WTC11 (cell line): ENCODE measurements around the gene TUNAR. TPM values are rescaled to one million over a fixed set of nuclear protein-coding genes. Genes with fewer than 3 reads are reported as not detected.

Source experiments
- ATAC-seq: fragments of 200-7000 bp; cut with Tn5 transposase; 2 replicates; pipeline ENCODE4 v1.10.0; 2021; ENCODE audit warnings: mild to moderate bottlenecking, moderate library complexity
- CTCF ChIA-PET: fragments of 300-600 bp; sonication (Branson Sonifier 250); formaldehyde crosslinking; loops from one replicate; lab custom pipeline; 2021; ENCODE audit warnings: antibody characterized with exemption; lab: Charles Lee
- POLR2A ChIA-PET: fragments of 350-600 bp; sonication (Branson Sonifier 250); formaldehyde crosslinking; loops from one replicate; lab custom pipeline; 2021; ENCODE audit warnings: antibody characterized with exemption; lab: Charles Lee
- DNase-seq: peaks from one replicate; pipeline ENCODE4 v3.0.0; 2021; ENCODE audit warnings: low spot score
- H3K27ac Mint-ChIP-seq: 2 replicates; pipeline ENCODE4 v1.8.0; 2021; ENCODE audit warnings: mixed read lengths
- H3K27me3 Mint-ChIP-seq: 2 replicates; pipeline ENCODE4 v1.8.0; 2021; ENCODE audit warnings: low read depth, mild to moderate bottlenecking, moderate library complexity, mixed read lengths
- H3K36me3 Mint-ChIP-seq: 2 replicates; pipeline ENCODE4 v1.8.0; 2021; ENCODE audit warnings: mixed read lengths
- H3K4me1 Mint-ChIP-seq: 2 replicates; pipeline ENCODE4 v1.8.0; 2022; ENCODE audit warnings: mixed read lengths
- H3K4me3 Mint-ChIP-seq: 2 replicates; pipeline ENCODE4 v1.8.0; 2021; ENCODE audit warnings: mild to moderate bottlenecking, moderate library complexity, mixed read lengths
- H3K9me3 Mint-ChIP-seq: 2 replicates; pipeline ENCODE4 v1.8.0; 2021; ENCODE audit warnings: mixed read lengths
- ATF6 ChIP-seq: sonication (generic); formaldehyde crosslinking; IDR thresholded peaks from 2 replicates; pipeline ENCODE4 v1.8.1; 2023; ENCODE audit warnings: mild to moderate bottlenecking, missing genetic modification reagents
- E2F4 ChIP-seq: sonication (generic); formaldehyde crosslinking; IDR thresholded peaks from 2 replicates; pipeline ENCODE4 v1.8.1; 2022; ENCODE audit warnings: low read depth, mild to moderate bottlenecking, moderate library complexity, missing genetic modification reagents, borderline replicate concordance
- FOXK1 ChIP-seq: sonication (generic); formaldehyde crosslinking; IDR thresholded peaks from 2 replicates; pipeline ENCODE4 v1.8.0; 2022; ENCODE audit warnings: mild to moderate bottlenecking, moderate library complexity, missing genetic modification reagents
- FOXP1 ChIP-seq: sonication (generic); formaldehyde crosslinking; IDR thresholded peaks from 2 replicates; pipeline ENCODE4 v1.8.0; 2022; ENCODE audit warnings: missing genetic modification reagents, mild to moderate bottlenecking, moderate library complexity, borderline replicate concordance
- GABPB1 ChIP-seq: sonication (generic); formaldehyde crosslinking; IDR thresholded peaks from 2 replicates; pipeline ENCODE4 v1.8.1; 2023; ENCODE audit warnings: mild to moderate bottlenecking, missing genetic modification reagents
- GRHL2 ChIP-seq: fragments of 250-450 bp; sonication (Bioruptor Pico); IDR thresholded peaks from 2 replicates; pipeline ENCODE4 v1.8.0; 2022; ENCODE audit warnings: mild to moderate bottlenecking, moderate library complexity; ENCODE audit not compliant: insufficient replicate concordance, severe bottlenecking
- JAZF1 ChIP-seq: fragments of 250-450 bp; sonication (Bioruptor Pico); IDR thresholded peaks from 2 replicates; pipeline ENCODE4 v1.9.0; 2021; ENCODE audit warnings: moderate library complexity, mild to moderate bottlenecking, inconsistent platforms
- NR2C2 ChIP-seq: sonication (generic); formaldehyde crosslinking; IDR thresholded peaks from 2 replicates; pipeline ENCODE4 v1.8.0; 2022; ENCODE audit warnings: mild to moderate bottlenecking, missing genetic modification reagents
- PRDM15 ChIP-seq: sonication (generic); formaldehyde crosslinking; IDR thresholded peaks from 2 replicates; pipeline ENCODE4 v1.8.0; 2022; ENCODE audit warnings: missing genetic modification reagents
- SMAD3 ChIP-seq: sonication (generic); formaldehyde crosslinking; IDR thresholded peaks from 2 replicates; pipeline ENCODE4 v1.8.0; 2022; ENCODE audit warnings: missing genetic modification reagents, mild to moderate bottlenecking, borderline replicate concordance
- TCF7 ChIP-seq: sonication (generic); formaldehyde crosslinking; IDR thresholded peaks from 2 replicates; pipeline ENCODE4 v1.8.0; 2022; ENCODE audit warnings: mild to moderate bottlenecking, low read depth, missing genetic modification reagents, moderate library complexity
- TP53 ChIP-seq: sonication (generic); formaldehyde crosslinking; IDR thresholded peaks from 2 replicates; pipeline ENCODE4 v1.8.1; 2023; ENCODE audit warnings: mild to moderate bottlenecking, missing genetic modification reagents
- ZNF232 ChIP-seq: sonication (generic); formaldehyde crosslinking; IDR thresholded peaks from 2 replicates; pipeline ENCODE4 v1.8.0; 2022; ENCODE audit warnings: mild to moderate bottlenecking, missing genetic modification reagents
- ZNF423 ChIP-seq: fragments of 250-450 bp; sonication (Bioruptor Pico); IDR thresholded peaks from 2 replicates; pipeline ENCODE4 v2.1.2; 2022; ENCODE audit warnings: mild to moderate bottlenecking, moderate library complexity
- total RNA-seq: library from RNA; stranded (reverse); gene quantifications from 3 replicates; pipeline ENCODE4 v1.2.3, GENCODE V29; 2021
- TF ChIP-seq, protein P1 (sequence below): fragments of 250-450 bp; sonication (Bioruptor Pico); IDR thresholded peaks from 2 replicates; pipeline ENCODE4 v1.9.0; 2021; ENCODE audit warnings: moderate library complexity, mild to moderate bottlenecking, inconsistent platforms, borderline replicate concordance
- TF ChIP-seq, protein P2 (sequence below): sonication (generic); formaldehyde crosslinking; conservative IDR thresholded peaks from 2 replicates; pipeline ENCODE4 v1.8.1; 2022; ENCODE audit warnings: mild to moderate bottlenecking, missing genetic modification reagents
- TF ChIP-seq, protein P3 (sequence below): fragments of 250-450 bp; sonication (Bioruptor Pico); IDR thresholded peaks from 2 replicates; pipeline ENCODE4 v1.9.0; 2021; ENCODE audit warnings: mild to moderate bottlenecking, borderline replicate concordance
- TF ChIP-seq, protein P4 (sequence below): fragments of 250-450 bp; sonication (Bioruptor Pico); IDR thresholded peaks from 2 replicates; pipeline ENCODE4 v1.8.0; 2021; ENCODE audit warnings: mild to moderate bottlenecking

The TUNAR gene
- total RNA-seq, 1 experiment from 2014 or later = 36.3 TPM

- Mint-ChIP-seq H3K4me1 (no peaks in the 10 kb centered on the region), H3K4me3 (no peak overlapping the region), H3K27ac (no peak overlapping the region), H3K9me3 (peaks cover 17% of the 10 kb centered on the region), H3K36me3 (no peaks in the 10 kb centered on the region; the same call in 1 of the 2 replicates), H3K27me3 (peaks cover 12% of the 10 kb centered on the region)
- no peak for ATAC-seq
- ChIA-PET POLR2A (no interaction called here), CTCF (interaction anchor here (1.4 kb wide), 1 partner anchor 89 kb away, joined by 3 read pairs; no protein-coding TSS in a partner anchor)
- no peak for DNase-seq
- TF ChIP-seq, protein P1, sequence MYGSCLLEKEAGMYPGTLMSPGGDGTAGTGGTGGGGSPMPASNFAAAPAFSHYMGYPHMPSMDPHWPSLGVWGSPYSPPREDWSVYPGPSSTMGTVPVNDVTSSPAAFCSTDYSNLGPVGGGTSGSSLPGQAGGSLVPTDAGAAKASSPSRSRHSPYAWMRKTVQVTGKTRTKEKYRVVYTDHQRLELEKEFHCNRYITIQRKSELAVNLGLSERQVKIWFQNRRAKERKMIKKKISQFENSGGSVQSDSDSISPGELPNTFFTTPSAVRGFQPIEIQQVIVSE = no peak
- no peak for TF ChIP-seq GRHL2 (CRISPR knock-in tag)
- TF ChIP-seq, protein P2, sequence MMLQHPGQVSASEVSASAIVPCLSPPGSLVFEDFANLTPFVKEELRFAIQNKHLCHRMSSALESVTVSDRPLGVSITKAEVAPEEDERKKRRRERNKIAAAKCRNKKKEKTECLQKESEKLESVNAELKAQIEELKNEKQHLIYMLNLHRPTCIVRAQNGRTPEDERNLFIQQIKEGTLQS (CRISPR knock-in tag) = no peak
Measured at GRCh38 chr14:95863295-95863694, 13.3 kb upstream of the TUNAR start.

GRCh38 chr14:95869776-95870175, 6.9 kb upstream of the TUNAR start:
- Mint-ChIP-seq H3K27me3 (peaks cover 15% of the 10 kb centered on the region), H3K36me3 (peaks cover 3% of the 10 kb centered on the region), H3K4me1 (peaks cover 19% of the 10 kb centered on the region), H3K9me3 (peaks cover 14% of the 10 kb centered on the region), H3K4me3 (no peak overlapping the region), H3K27ac (no peak overlapping the region)
- TF ChIP-seq SMAD3 (CRISPR knock-in tag) = no peak
- no peak for TF ChIP-seq ZNF423 (CRISPR knock-in tag)
- TF ChIP-seq PRDM15 (CRISPR knock-in tag) = peak; percentile 32; the same call in 1 of the 2 replicates
- no peak for TF ChIP-seq NR2C2
- no peak for ATAC-seq
- no peak for DNase-seq
- ChIA-PET CTCF (interaction anchor here (1.2 kb wide), 1 partner anchor 110 kb away, joined by 4 read pairs; no protein-coding TSS in a partner anchor), POLR2A (no interaction called here)

GRCh38 chr14:95870772-95871171, 5.9 kb upstream of the TUNAR start:
- ATAC-seq (no peak), DNase-seq (no peak)
- Mint-ChIP-seq H3K4me3 (no peak overlapping the region), H3K27me3 (peaks cover 18% of the 10 kb centered on the region), H3K27ac (no peak overlapping the region), H3K9me3 (peaks cover 11% of the 10 kb centered on the region), H3K36me3 (peaks cover 3% of the 10 kb centered on the region), H3K4me1 (peaks cover 28% of the 10 kb centered on the region)
- ChIA-PET POLR2A (no interaction called here), CTCF (interaction anchor here (1.0 to 1.8 kb wide), 3 partner anchors 109 to 228 kb away, joined by 3 to 10 read pairs (median 4); no protein-coding TSS in a partner anchor)
- TF ChIP-seq TP53 (CRISPR knock-in tag) = no peak
- no peak for TF ChIP-seq FOXP1 (CRISPR knock-in tag)
- no peak for TF ChIP-seq E2F4 (CRISPR knock-in tag)
- TF ChIP-seq, protein P3, sequence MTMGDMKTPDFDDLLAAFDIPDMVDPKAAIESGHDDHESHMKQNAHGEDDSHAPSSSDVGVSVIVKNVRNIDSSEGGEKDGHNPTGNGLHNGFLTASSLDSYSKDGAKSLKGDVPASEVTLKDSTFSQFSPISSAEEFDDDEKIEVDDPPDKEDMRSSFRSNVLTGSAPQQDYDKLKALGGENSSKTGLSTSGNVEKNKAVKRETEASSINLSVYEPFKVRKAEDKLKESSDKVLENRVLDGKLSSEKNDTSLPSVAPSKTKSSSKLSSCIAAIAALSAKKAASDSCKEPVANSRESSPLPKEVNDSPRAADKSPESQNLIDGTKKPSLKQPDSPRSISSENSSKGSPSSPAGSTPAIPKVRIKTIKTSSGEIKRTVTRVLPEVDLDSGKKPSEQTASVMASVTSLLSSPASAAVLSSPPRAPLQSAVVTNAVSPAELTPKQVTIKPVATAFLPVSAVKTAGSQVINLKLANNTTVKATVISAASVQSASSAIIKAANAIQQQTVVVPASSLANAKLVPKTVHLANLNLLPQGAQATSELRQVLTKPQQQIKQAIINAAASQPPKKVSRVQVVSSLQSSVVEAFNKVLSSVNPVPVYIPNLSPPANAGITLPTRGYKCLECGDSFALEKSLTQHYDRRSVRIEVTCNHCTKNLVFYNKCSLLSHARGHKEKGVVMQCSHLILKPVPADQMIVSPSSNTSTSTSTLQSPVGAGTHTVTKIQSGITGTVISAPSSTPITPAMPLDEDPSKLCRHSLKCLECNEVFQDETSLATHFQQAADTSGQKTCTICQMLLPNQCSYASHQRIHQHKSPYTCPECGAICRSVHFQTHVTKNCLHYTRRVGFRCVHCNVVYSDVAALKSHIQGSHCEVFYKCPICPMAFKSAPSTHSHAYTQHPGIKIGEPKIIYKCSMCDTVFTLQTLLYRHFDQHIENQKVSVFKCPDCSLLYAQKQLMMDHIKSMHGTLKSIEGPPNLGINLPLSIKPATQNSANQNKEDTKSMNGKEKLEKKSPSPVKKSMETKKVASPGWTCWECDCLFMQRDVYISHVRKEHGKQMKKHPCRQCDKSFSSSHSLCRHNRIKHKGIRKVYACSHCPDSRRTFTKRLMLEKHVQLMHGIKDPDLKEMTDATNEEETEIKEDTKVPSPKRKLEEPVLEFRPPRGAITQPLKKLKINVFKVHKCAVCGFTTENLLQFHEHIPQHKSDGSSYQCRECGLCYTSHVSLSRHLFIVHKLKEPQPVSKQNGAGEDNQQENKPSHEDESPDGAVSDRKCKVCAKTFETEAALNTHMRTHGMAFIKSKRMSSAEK = no peak
- TF ChIP-seq GABPB1 = no peak
- TF ChIP-seq JAZF1 (CRISPR knock-in tag) = no peak
- TF ChIP-seq ZNF232 (CRISPR knock-in tag) = no peak
- no peak for TF ChIP-seq FOXK1
- TF ChIP-seq, protein P4, sequence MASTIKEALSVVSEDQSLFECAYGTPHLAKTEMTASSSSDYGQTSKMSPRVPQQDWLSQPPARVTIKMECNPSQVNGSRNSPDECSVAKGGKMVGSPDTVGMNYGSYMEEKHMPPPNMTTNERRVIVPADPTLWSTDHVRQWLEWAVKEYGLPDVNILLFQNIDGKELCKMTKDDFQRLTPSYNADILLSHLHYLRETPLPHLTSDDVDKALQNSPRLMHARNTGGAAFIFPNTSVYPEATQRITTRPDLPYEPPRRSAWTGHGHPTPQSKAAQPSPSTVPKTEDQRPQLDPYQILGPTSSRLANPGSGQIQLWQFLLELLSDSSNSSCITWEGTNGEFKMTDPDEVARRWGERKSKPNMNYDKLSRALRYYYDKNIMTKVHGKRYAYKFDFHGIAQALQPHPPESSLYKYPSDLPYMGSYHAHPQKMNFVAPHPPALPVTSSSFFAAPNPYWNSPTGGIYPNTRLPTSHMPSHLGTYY (CRISPR knock-in tag) = no peak
- no peak for TF ChIP-seq TCF7 (CRISPR knock-in tag)
- TF ChIP-seq ATF6 (CRISPR knock-in tag) = no peak
